GM12874 (cell line): ENCODE data around the gene TEX44.

Experiments
- CTCF ChIP-seq: IDR thresholded peaks from 2 replicates; pipeline ENCODE4 v1.5.1; 2011; ENCODE audit warnings: low read depth, mild to moderate bottlenecking, control low read depth, low read length, moderate library complexity; ENCODE audit not compliant: insufficient read depth

The TEX44 gene

GRCh38 chr2:231597627-231598026, 5.0 kb downstream of the TEX44 start:
- TF ChIP-seq CTCF, result no peak

GRCh38 chr2:231600619-231601355, 8.1 kb downstream of the TEX44 start:
- TF ChIP-seq CTCF, result no peak

GRCh38 chr2:231601356-231602229, 8.9 kb downstream of the TEX44 start:
- peak; percentile 87 for TF ChIP-seq CTCF

- no peak for TF ChIP-seq CTCF
These were observed 10.3 kb downstream of the TEX44 start for GRCh38 chr2:231602859-231603467.

- TF ChIP-seq CTCF, result no peak
These were observed 11.5 kb downstream of the TEX44 start for GRCh38 chr2:231604101-231604684.

- no peak for TF ChIP-seq CTCF
These were observed 12.3 kb downstream of the TEX44 start for GRCh38 chr2:231604685-231605606.
